ENCODE results near the gene SHB. TPM values are rescaled to one million over a fixed set of nuclear protein-coding genes. Genes with fewer than 3 reads are reported as not detected.

Gene SHB
- total RNA-seq, 1 experiment from 2014 or later: 56.4 TPM

- Histone ChIP-seq H2AFZ (ENCODE audit: low read length) (no peak overlapping the region), H3F3A (ENCODE audit: low read length, unreplicated experiment) (no peaks in the 10 kb centered on the region), H3K36me3 (ENCODE audit: low read depth, low read length) (peaks cover 7% of the 10 kb centered on the region; the same call in 1 of the 2 replicates), H3K9ac (ENCODE audit: low read length) (no peak overlapping the region), H3K27me3 (ENCODE audit: low read length) (no peaks in the 10 kb centered on the region), H3K9me3 (ENCODE audit: low read length) (no peaks in the 10 kb centered on the region), H3K79me2 (ENCODE audit: low read length) (peaks cover 99% of the 10 kb centered on the region), H4K20me1 (ENCODE audit: low read length) (peaks cover 48% of the 10 kb centered on the region; the same call in 1 of the 2 replicates), H3K4me1 (ENCODE audit: insufficient read depth, low read length) (peaks cover 5% of the 10 kb centered on the region; the same call in 1 of the 2 replicates), H3K4me2 (ENCODE audit: low read length) (no peak overlapping the region), H3K27ac (ENCODE audit: low read length) (no peak overlapping the region), H3K9me2 (replicated peaks; ENCODE audit: low read length) (no peaks in the 10 kb centered on the region), H3K4me3 (ENCODE audit: low read length) (no peak overlapping the region)
- ChIA-PET POLR2A (ENCODE audit: unreplicated experiment) (no interaction called here), CTCF (no interaction called here)
- no peak for ATAC-seq
- no TSS peak for BruUV-seq (replicated peaks)
- no peak for TF ChIP-seq EZH2 (IDR thresholded peaks at IDR 0.05; ENCODE audit: low read length, unreplicated experiment)
- no peak for TF ChIP-seq CTCF (conservative IDR thresholded peaks at IDR 0.05; ENCODE audit: low read depth, low read length)
- no peak for TF ChIP-seq EZH2phosphoT487 (IDR thresholded peaks at IDR 0.05; ENCODE audit: borderline replicate concordance, low read length)
- DNase-seq: no peak
- intact Hi-C loops (cut with micrococcal nuclease): no loop called here
These were observed 14.4 kb downstream of the SHB start for GRCh38 chr9:38054653-38055052.

GRCh38 chr9:38053697-38054461 lies 15.1 kb downstream of the SHB start:
- DNase-seq: no peak
- TF ChIP-seq EZH2phosphoT487 (IDR thresholded peaks at IDR 0.05; ENCODE audit: borderline replicate concordance, low read length) (no peak), CTCF (conservative IDR thresholded peaks at IDR 0.05; ENCODE audit: low read depth, low read length) (no peak), EZH2 (IDR thresholded peaks at IDR 0.05; ENCODE audit: low read length, unreplicated experiment) (no peak)
- H3K9me3 ChIP-seq (ENCODE audit: low read length): no peaks in the 10 kb centered on the region
- no peaks in the 10 kb centered on the region for H3K9me2 ChIP-seq (replicated peaks; ENCODE audit: low read length)
- POLR2A ChIA-PET (ENCODE audit: unreplicated experiment): no interaction called here
- peaks cover 12% of the 10 kb centered on the region for H3K4me1 ChIP-seq (ENCODE audit: insufficient read depth, low read length)
- H3K36me3 ChIP-seq (ENCODE audit: low read depth, low read length): peaks cover 3% of the 10 kb centered on the region; the same call in 1 of the 2 replicates
- H3K79me2 ChIP-seq (ENCODE audit: low read length): peaks cover 100% of the 10 kb centered on the region
- no peak overlapping the region for H3K4me3 ChIP-seq (ENCODE audit: low read length)
- intact Hi-C loops (cut with micrococcal nuclease): no loop called here
- no peak overlapping the region for H3K4me2 ChIP-seq (ENCODE audit: low read length)
- peaks cover 1% of the 10 kb centered on the region for H3F3A ChIP-seq (ENCODE audit: low read length, unreplicated experiment)
- no peak overlapping the region for H3K9ac ChIP-seq (ENCODE audit: low read length)
- CTCF ChIA-PET: no interaction called here
- no peak overlapping the region for H3K27ac ChIP-seq (ENCODE audit: low read length)
- H2AFZ ChIP-seq (ENCODE audit: low read length): no peak overlapping the region
- H4K20me1 ChIP-seq (ENCODE audit: low read length): peaks cover 44% of the 10 kb centered on the region; the same call in 1 of the 2 replicates
- H3K27me3 ChIP-seq (ENCODE audit: low read length): no peaks in the 10 kb centered on the region
- BruUV-seq (replicated peaks): no TSS peak
- ATAC-seq: no peak
